ENCODE results near the gene WEE1. TPM values are rescaled to one million over a fixed set of nuclear protein-coding genes. Genes with fewer than 3 reads are reported as not detected.
A peak's percentile ranks its signal among the peaks of the same experiment; 100 is the strongest.

WEE1 gene
- total RNA-seq, 1 experiment from 2014 or later, result 54.9 TPM

GRCh38 chr11:9562716-9563115 is 10.8 kb upstream of the WEE1 start:
- no TSS peak for BruUV-seq (replicated peaks)
- H3K4me1 ChIP-seq (ENCODE audit: insufficient read depth, low read length, poor library complexity, severe bottlenecking), result peaks cover 10% of the 10 kb centered on the region
- CTCF ChIA-PET, result no interaction called here

GRCh38 chr11:9563196-9563730 is 10.2 kb upstream of the WEE1 start:
- H3K36me3 ChIP-seq (ENCODE audit: insufficient read depth, low read length, poor library complexity, severe bottlenecking), result no peaks in the 10 kb centered on the region
- no peak overlapping the region for H3K4me3 ChIP-seq (ENCODE audit: low read depth, low read length, poor library complexity, severe bottlenecking)
- no peak for TF ChIP-seq EZH2 (IDR thresholded peaks at IDR 0.05; ENCODE audit: borderline replicate concordance, low read depth, low read length, poor library complexity, severe bottlenecking)
- TF ChIP-seq CTCF (conservative IDR thresholded peaks at IDR 0.05; ENCODE audit: low read depth, low read length), result no peak
- no peak for DNase-seq (ENCODE audit: low spot score)
- H3K27ac ChIP-seq (ENCODE audit: low read depth, low read length, poor library complexity, severe bottlenecking), result no peak overlapping the region
- ChIA-PET CTCF (no interaction called here), POLR2A (ENCODE audit: low non-redundant PET) (no interaction called here)
- no peaks in the 10 kb centered on the region for H3K27me3 ChIP-seq (replicated peaks; ENCODE audit: insufficient read depth, low read depth, low read length, poor library complexity)
- BruUV-seq (replicated peaks), result no TSS peak
- peaks cover 13% of the 10 kb centered on the region for H3K4me1 ChIP-seq (ENCODE audit: insufficient read depth, low read length, poor library complexity, severe bottlenecking)
- intact Hi-C loops (cut with micrococcal nuclease; ENCODE audit: unreplicated experiment), result no loop called here
- no peaks in the 10 kb centered on the region for H3K9me3 ChIP-seq (ENCODE audit: low read depth, low read length, poor library complexity, severe bottlenecking)

More at GRCh38 chr11:9562716-9563115, 10.8 kb upstream of the WEE1 start:
- Histone ChIP-seq H3K9me3 (ENCODE audit: low read depth, low read length, poor library complexity, severe bottlenecking) (no peaks in the 10 kb centered on the region), H3K36me3 (ENCODE audit: insufficient read depth, low read length, poor library complexity, severe bottlenecking) (no peaks in the 10 kb centered on the region), H3K4me3 (ENCODE audit: low read depth, low read length, poor library complexity, severe bottlenecking) (no peak overlapping the region), H3K27me3 (replicated peaks; ENCODE audit: insufficient read depth, low read depth, low read length, poor library complexity) (no peaks in the 10 kb centered on the region), H3K27ac (ENCODE audit: low read depth, low read length, poor library complexity, severe bottlenecking) (no peak overlapping the region)
- TF ChIP-seq EZH2 (IDR thresholded peaks at IDR 0.05; ENCODE audit: borderline replicate concordance, low read depth, low read length, poor library complexity, severe bottlenecking), result no peak
- no peak for TF ChIP-seq CTCF (conservative IDR thresholded peaks at IDR 0.05; ENCODE audit: low read depth, low read length)
- POLR2A ChIA-PET (ENCODE audit: low non-redundant PET), result no interaction called here
- intact Hi-C loops (cut with micrococcal nuclease; ENCODE audit: unreplicated experiment), result no loop called here
- no peak for DNase-seq (ENCODE audit: low spot score)

DNA sequence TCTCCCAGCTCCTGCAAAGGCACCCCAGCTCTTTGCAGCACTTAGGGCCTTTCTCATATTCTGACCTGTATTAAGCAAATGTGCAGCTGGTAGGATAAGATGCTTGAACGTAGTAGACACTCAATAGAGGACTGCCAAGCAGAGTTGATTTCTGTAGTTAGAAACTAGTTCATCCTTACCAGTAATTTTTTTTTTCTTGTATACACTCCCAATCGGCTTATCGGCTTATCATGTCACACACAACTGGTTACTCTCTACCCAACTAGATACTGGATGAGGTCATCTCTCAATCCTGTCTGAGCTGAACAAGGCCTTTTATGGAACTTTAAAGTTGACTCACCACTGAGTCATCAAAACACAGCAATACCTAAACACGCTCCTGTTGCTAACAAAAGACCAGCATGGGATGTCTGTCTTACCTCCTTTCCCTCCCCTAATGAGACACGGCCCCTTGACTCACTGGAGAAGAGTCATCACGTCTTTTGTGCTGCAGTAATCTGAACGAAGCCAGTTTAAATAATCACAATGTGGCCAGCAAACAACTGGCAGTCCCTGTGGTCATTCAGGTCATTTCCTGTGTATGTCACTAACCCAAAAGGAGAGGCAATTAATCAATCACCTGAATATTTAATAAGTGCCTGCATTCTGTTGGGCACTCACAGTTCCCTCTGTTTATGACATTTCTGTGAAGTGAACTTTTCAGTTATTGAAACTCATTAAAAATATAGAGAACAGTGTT is 7.5 kb upstream of the WEE1 start:
- BruUV-seq (replicated peaks), result no TSS peak
- Histone ChIP-seq H3K4me1 (ENCODE audit: insufficient read depth, low read length, poor library complexity, severe bottlenecking) (peaks cover 23% of the 10 kb centered on the region), H3K4me3 (ENCODE audit: low read depth, low read length, poor library complexity, severe bottlenecking) (no peak overlapping the region), H3K36me3 (ENCODE audit: insufficient read depth, low read length, poor library complexity, severe bottlenecking) (no peaks in the 10 kb centered on the region), H3K27ac (ENCODE audit: low read depth, low read length, poor library complexity, severe bottlenecking) (peak overlapping the region; percentile 62), H3K27me3 (replicated peaks; ENCODE audit: insufficient read depth, low read depth, low read length, poor library complexity) (no peaks in the 10 kb centered on the region), H3K9me3 (ENCODE audit: low read depth, low read length, poor library complexity, severe bottlenecking) (no peaks in the 10 kb centered on the region)
- CTCF ChIA-PET, result no interaction called here
- TF ChIP-seq EZH2 (IDR thresholded peaks at IDR 0.05; ENCODE audit: borderline replicate concordance, low read depth, low read length, poor library complexity, severe bottlenecking) (no peak), CTCF (conservative IDR thresholded peaks at IDR 0.05; ENCODE audit: low read depth, low read length) (no peak)
- peak; percentile 91 for DNase-seq (ENCODE audit: low spot score)
- intact Hi-C loops (cut with micrococcal nuclease; ENCODE audit: unreplicated experiment), result no loop called here
- POLR2A ChIA-PET (ENCODE audit: low non-redundant PET), result interaction anchor here (0.7 kb wide), 1 partner anchor 105 kb away, joined by 6 read pairs; the partner anchor contains the start of gene ZNF143
